Measurements from ENCODE around the gene LRP1B.

DNA sequence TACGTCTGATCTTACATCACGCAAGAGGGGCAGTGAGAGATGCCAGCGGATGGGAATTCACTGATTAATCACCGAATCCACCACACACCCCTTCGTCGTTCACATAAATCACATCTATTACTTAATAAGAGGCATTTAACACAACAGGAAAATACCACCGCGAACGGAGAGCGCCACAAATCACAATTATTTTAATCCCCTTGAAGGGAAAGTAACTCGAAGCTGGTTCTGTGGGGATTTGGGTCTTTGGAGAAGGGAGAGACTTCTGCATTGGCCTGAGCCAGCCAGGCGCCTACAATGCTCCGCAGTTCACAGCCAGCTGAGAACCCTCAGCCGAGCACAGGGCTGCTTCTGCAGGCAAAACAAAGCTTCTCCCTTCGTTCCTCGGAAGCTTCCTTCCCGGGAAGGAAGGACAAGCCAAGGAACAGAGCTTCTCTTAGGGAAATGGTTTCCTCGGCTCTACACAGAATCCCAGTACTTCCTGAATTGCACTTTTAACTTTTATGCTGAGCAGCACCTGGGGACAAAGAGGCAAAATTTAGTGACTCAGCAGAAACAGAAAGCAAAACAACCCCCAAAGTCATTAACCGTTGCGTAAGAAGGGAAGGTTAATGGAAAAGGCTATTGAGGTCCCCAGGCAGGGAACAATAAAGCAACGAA is at the start of gene LRP1B:
- TF ChIP-seq CTCF (IDR thresholded peaks at IDR 0.05; ENCODE audit: low read length), result no peak
- no peak for TF ChIP-seq EZH2 (IDR thresholded peaks at IDR 0.05; ENCODE audit: borderline replicate concordance, low read length)
